Erythroblast (primary cell): ENCODE results near the gene CRHR1.
"Not testable (repeated sequence)": the region's sequence is repeated elsewhere in the genome, so short reads cannot be mapped to it uniquely, and the experiment has no call there.

ENCODE experiments used
- GATA1 ChIP-seq: IDR thresholded peaks from 2 replicates; pipeline ENCODE4 v1.6.1; 2011; ENCODE audit warnings: low read depth, mild to moderate bottlenecking, control low read depth, low read length, moderate library complexity
- POLR2A ChIP-seq: IDR thresholded peaks from 2 replicates; pipeline ENCODE4 v1.6.1; 2011; ENCODE audit warnings: mild to moderate bottlenecking, low read length

GRCh38 chr17:45744826-45745225 is 39.3 kb upstream of the CRHR1 start:
- not testable (repeated sequence) for TF ChIP-seq POLR2A, GATA1
